WTC11 (cell line): Measurements from ENCODE around the gene MRC2. TPM values are rescaled to one million over a fixed set of nuclear protein-coding genes. Genes with fewer than 3 reads are reported as not detected.

Source experiments
- ATAC-seq: fragments of 200-7000 bp; cut with Tn5 transposase; 2 replicates; pipeline ENCODE4 v1.10.0; 2021; ENCODE audit warnings: mild to moderate bottlenecking, moderate library complexity
- CTCF ChIA-PET: fragments of 300-600 bp; sonication (Branson Sonifier 250); formaldehyde crosslinking; loops from one replicate; lab custom pipeline; 2021; ENCODE audit warnings: antibody characterized with exemption; lab: Charles Lee
- POLR2A ChIA-PET: fragments of 350-600 bp; sonication (Branson Sonifier 250); formaldehyde crosslinking; loops from one replicate; lab custom pipeline; 2021; ENCODE audit warnings: antibody characterized with exemption; lab: Charles Lee
- DNase-seq: peaks from one replicate; pipeline ENCODE4 v3.0.0; 2021; ENCODE audit warnings: low spot score
- H3K27ac Mint-ChIP-seq: 2 replicates; pipeline ENCODE4 v1.8.0; 2021; ENCODE audit warnings: mixed read lengths
- H3K27me3 Mint-ChIP-seq: 2 replicates; pipeline ENCODE4 v1.8.0; 2021; ENCODE audit warnings: low read depth, mild to moderate bottlenecking, moderate library complexity, mixed read lengths
- H3K36me3 Mint-ChIP-seq: 2 replicates; pipeline ENCODE4 v1.8.0; 2021; ENCODE audit warnings: mixed read lengths
- H3K4me1 Mint-ChIP-seq: 2 replicates; pipeline ENCODE4 v1.8.0; 2022; ENCODE audit warnings: mixed read lengths
- H3K4me3 Mint-ChIP-seq: 2 replicates; pipeline ENCODE4 v1.8.0; 2021; ENCODE audit warnings: mild to moderate bottlenecking, moderate library complexity, mixed read lengths
- H3K9me3 Mint-ChIP-seq: 2 replicates; pipeline ENCODE4 v1.8.0; 2021; ENCODE audit warnings: mixed read lengths
- ATF3 ChIP-seq: sonication (generic); formaldehyde crosslinking; conservative IDR thresholded peaks from 2 replicates; pipeline ENCODE4 v1.8.1; 2022; ENCODE audit warnings: mild to moderate bottlenecking, missing genetic modification reagents
- CDX4 ChIP-seq: fragments of 250-450 bp; sonication (Bioruptor Pico); IDR thresholded peaks from 2 replicates; pipeline ENCODE4 v1.9.0; 2021; ENCODE audit warnings: moderate library complexity, mild to moderate bottlenecking, inconsistent platforms, borderline replicate concordance
- ELF4 ChIP-seq: sonication (generic); formaldehyde crosslinking; IDR thresholded peaks from 2 replicates; pipeline ENCODE4 v1.8.1; 2022; ENCODE audit warnings: low read depth, mild to moderate bottlenecking, moderate library complexity, missing genetic modification reagents
- FOXP4 ChIP-seq: sonication (generic); formaldehyde crosslinking; IDR thresholded peaks from 2 replicates; pipeline ENCODE4 v1.8.0; 2022; ENCODE audit warnings: mild to moderate bottlenecking, missing genetic modification reagents
- HMGXB4 ChIP-seq: sonication (generic); formaldehyde crosslinking; IDR thresholded peaks from 2 replicates; pipeline ENCODE4 v1.8.1; 2023; ENCODE audit warnings: mild to moderate bottlenecking, moderate library complexity, missing genetic modification reagents
- IRF2 ChIP-seq: sonication (generic); formaldehyde crosslinking; IDR thresholded peaks from 2 replicates; pipeline ENCODE4 v1.8.0; 2022; ENCODE audit warnings: low read depth, missing genetic modification reagents, borderline replicate concordance
- JUN ChIP-seq: sonication (generic); formaldehyde crosslinking; IDR thresholded peaks from 2 replicates; pipeline ENCODE4 v1.8.0; 2023; ENCODE audit warnings: mild to moderate bottlenecking, missing genetic modification reagents
- MYBL2 ChIP-seq: sonication (generic); formaldehyde crosslinking; IDR thresholded peaks from 2 replicates; pipeline ENCODE4 v1.8.1; 2023; ENCODE audit warnings: mild to moderate bottlenecking, moderate library complexity, missing genetic modification reagents
- USF2 ChIP-seq: sonication (generic); formaldehyde crosslinking; IDR thresholded peaks from 2 replicates; pipeline ENCODE4 v1.8.1; 2023; ENCODE audit warnings: mild to moderate bottlenecking, missing genetic modification reagents, moderate library complexity
- ZBTB21 ChIP-seq: sonication (generic); formaldehyde crosslinking; IDR thresholded peaks from 2 replicates; pipeline ENCODE4 v1.8.1; 2023; ENCODE audit warnings: mild to moderate bottlenecking, missing genetic modification reagents, borderline replicate concordance
- ZNF121 ChIP-seq: sonication (generic); formaldehyde crosslinking; IDR thresholded peaks from 2 replicates; pipeline ENCODE4 v1.8.0; 2023; ENCODE audit warnings: missing genetic modification reagents
- ZNF281 ChIP-seq: sonication (generic); formaldehyde crosslinking; IDR thresholded peaks from 2 replicates; pipeline ENCODE4 v1.8.0; 2023; ENCODE audit warnings: mild to moderate bottlenecking, missing genetic modification reagents
- total RNA-seq: library from RNA; stranded (reverse); gene quantifications from 3 replicates; pipeline ENCODE4 v1.2.3, GENCODE V29; 2021

The MRC2 gene
- total RNA-seq, 1 experiment from 2014 or later = 35.3 TPM

GRCh38 chr17:62666801-62667591, 39.5 kb downstream of the MRC2 start (continued):
- TF ChIP-seq ZBTB21 (no peak), JUN (CRISPR knock-in tag) (no peak), ZNF281 (CRISPR knock-in tag) (no peak), ATF3 (CRISPR knock-in tag) (no peak), FOXP4 (CRISPR knock-in tag) (no peak), USF2 (CRISPR knock-in tag) (no peak), IRF2 (CRISPR knock-in tag) (no peak), CDX4 (CRISPR knock-in tag) (no peak), ELF4 (no peak), MYBL2 (no peak)

- Mint-ChIP-seq H3K27me3 (no peaks in the 10 kb centered on the region), H3K4me1 (peaks cover 9% of the 10 kb centered on the region), H3K4me3 (no peak overlapping the region), H3K36me3 (no peaks in the 10 kb centered on the region), H3K27ac (no peak overlapping the region), H3K9me3 (no peaks in the 10 kb centered on the region)
- POLR2A ChIA-PET = no interaction called here
- peak; percentile 3 for DNase-seq
- CTCF ChIA-PET = no interaction called here
- TF ChIP-seq ZNF281 (CRISPR knock-in tag) (no peak), ZNF121 (CRISPR knock-in tag) (0 out of 2 replicates have a peak, but pooled peaks have one; percentile 8), HMGXB4 (CRISPR knock-in tag) (no peak)
- no peak for ATAC-seq
Measured at GRCh38 chr17:62668091-62668804, 40.8 kb downstream of the MRC2 start.
